ENCODE data around the gene PFDN2. TPM values are rescaled to one million over a fixed set of nuclear protein-coding genes. Genes with fewer than 3 reads are reported as not detected.

The PFDN2 gene
- total RNA-seq, 5 donors from 2014 or later (not counting 1 experiment from before 2014, with no cell fraction given) = 32.4 to 48.3 (median 42.1) TPM

GRCh38 chr1:161094481-161094880 is 23.4 kb downstream of the PFDN2 start:
- Histone ChIP-seq H3K4me1 (ENCODE audit: control insufficient read depth in 1 of 2, extremely low read depth in 1 of 2, insufficient read depth in 2 of 2, low read length in 2 of 2) (peaks cover 8 to 26% of the 10 kb centered on the region in 2 experiments), H3K27me3 (replicated peaks in 1 of 2; ENCODE audit: control insufficient read depth in 2 of 2, extremely low read depth in 1 of 2, insufficient read depth in 2 of 2, low read length in 1 of 2) (no peaks in the 10 kb centered on the region), H3K4me3 (ENCODE audit: control insufficient read depth in 1 of 2, extremely low read depth in 1 of 2, low read length in 1 of 2) (no peak overlapping the region), H3K27ac (ENCODE audit: low read length) (no peak overlapping the region), H3K36me3 (ENCODE audit: control insufficient read depth in 2 of 2, extremely low read depth in 1 of 2, insufficient read depth in 1 of 2, low read length in 1 of 2) (peaks cover 0 to 3% of the 10 kb centered on the region in 2 donors), H3K9me3 (no peaks in the 10 kb centered on the region)
- ChIA-PET POLR2A (no interaction called here), CTCF (interaction anchor here in 1 of 2 donors (0.6 kb wide), 1 partner anchor 53 kb away, joined by 3 read pairs; no protein-coding TSS in a partner anchor)
- Mint-ChIP-seq H3K4me3 (no peak overlapping the region), H3K27me3 (peaks cover 0 to 3% of the 10 kb centered on the region in 2 donors), H3K36me3 (no peaks in the 10 kb centered on the region), H3K4me1 (peaks cover 31 to 42% (median 38%) of the 10 kb centered on the region in 3 donors), H3K27ac (peak overlapping the region in 1 of 2 donors; percentile 68), H3K9me3 (no peaks in the 10 kb centered on the region)
- DNase-seq = no peak
- no peak for ATAC-seq (replicated peaks in 1 of 4)
- WGBS (ENCODE audit: insufficient coverage) = 92% methylated on average over 2 of the region's 14 CpGs

GRCh38 chr1:161092621-161093028 is 25.2 kb downstream of the PFDN2 start:
- Histone ChIP-seq H3K27me3 (replicated peaks in 1 of 2; ENCODE audit: control insufficient read depth in 2 of 2, extremely low read depth in 1 of 2, insufficient read depth in 2 of 2, low read length in 1 of 2) (no peaks in the 10 kb centered on the region), H3K4me3 (ENCODE audit: control insufficient read depth in 1 of 2, extremely low read depth in 1 of 2, low read length in 1 of 2) (no peak overlapping the region), H3K9me3 (no peaks in the 10 kb centered on the region), H3K4me1 (ENCODE audit: control insufficient read depth in 1 of 2, extremely low read depth in 1 of 2, insufficient read depth in 2 of 2, low read length in 2 of 2) (peaks cover 6 to 13% of the 10 kb centered on the region in 2 experiments), H3K36me3 (ENCODE audit: control insufficient read depth in 2 of 2, extremely low read depth in 1 of 2, insufficient read depth in 1 of 2, low read length in 1 of 2) (no peaks in the 10 kb centered on the region), H3K27ac (ENCODE audit: low read length) (no peak overlapping the region)
- 32% methylated on average over 3 of the region's 3 CpGs for WGBS (ENCODE audit: insufficient coverage)
- DNase-seq (no peak), ATAC-seq (replicated peaks in 1 of 4) (peak in 3 of 4 experiments; percentile 48 to 67 (median 61))
- Mint-ChIP-seq H3K27me3 (peaks cover 0 to 2% of the 10 kb centered on the region in 2 donors), H3K27ac (no peak overlapping the region), H3K9me3 (no peaks in the 10 kb centered on the region), H3K4me1 (peaks cover 16 to 30% (median 27%) of the 10 kb centered on the region in 3 donors), H3K4me3 (no peak overlapping the region), H3K36me3 (no peaks in the 10 kb centered on the region)
- ChIA-PET POLR2A (no interaction called here), CTCF (interaction anchor here in 1 of 2 donors (1.0 kb wide), 1 partner anchor 16 kb away, joined by 3 read pairs; no protein-coding TSS in a partner anchor)

- H3K4me3 Mint-ChIP-seq = no peak overlapping the region
- Histone ChIP-seq H3K9me3 (no peaks in the 10 kb centered on the region), H3K36me3 (ENCODE audit: control insufficient read depth in 2 of 2, extremely low read depth in 1 of 2, insufficient read depth in 1 of 2, low read length in 1 of 2) (no peaks in the 10 kb centered on the region), H3K4me1 (ENCODE audit: control insufficient read depth in 1 of 2, extremely low read depth in 1 of 2, insufficient read depth in 2 of 2, low read length in 2 of 2) (peaks cover 6 to 7% of the 10 kb centered on the region in 2 experiments), H3K27me3 (replicated peaks in 1 of 2; ENCODE audit: control insufficient read depth in 2 of 2, extremely low read depth in 1 of 2, insufficient read depth in 2 of 2, low read length in 1 of 2) (no peaks in the 10 kb centered on the region), H3K27ac (ENCODE audit: low read length) (no peak overlapping the region), H3K4me3 (ENCODE audit: control insufficient read depth in 1 of 2, extremely low read depth in 1 of 2, low read length in 1 of 2) (no peak overlapping the region)
- CTCF ChIA-PET = interaction anchor here in 1 of 2 donors (1.0 kb wide), 1 partner anchor 17 kb away, joined by 3 read pairs; no protein-coding TSS in a partner anchor
- POLR2A ChIA-PET = no interaction called here
- no peaks in the 10 kb centered on the region for H3K36me3 Mint-ChIP-seq
- ATAC-seq (replicated peaks in 1 of 4) (no peak), DNase-seq (no peak)
- WGBS (ENCODE audit: insufficient coverage) = 82% methylated on average over 1 of the region's 7 CpGs
- H3K4me1 Mint-ChIP-seq = peaks cover 10 to 23% (median 22%) of the 10 kb centered on the region in 3 donors
- no peaks in the 10 kb centered on the region for H3K9me3 Mint-ChIP-seq
- no peak overlapping the region for H3K27ac Mint-ChIP-seq
- H3K27me3 Mint-ChIP-seq = no peaks in the 10 kb centered on the region
Measured at GRCh38 chr1:161091796-161092507, 25.9 kb downstream of the PFDN2 start.

- Mint-ChIP-seq H3K27ac (no peak overlapping the region), H3K4me1 (peaks cover 8 to 22% (median 18%) of the 10 kb centered on the region in 3 donors), H3K27me3 (no peaks in the 10 kb centered on the region), H3K36me3 (no peaks in the 10 kb centered on the region), H3K9me3 (no peaks in the 10 kb centered on the region), H3K4me3 (no peak overlapping the region)
- Histone ChIP-seq H3K27ac (ENCODE audit: low read length) (no peak overlapping the region), H3K4me3 (ENCODE audit: control insufficient read depth in 1 of 2, extremely low read depth in 1 of 2, low read length in 1 of 2) (no peak overlapping the region), H3K4me1 (ENCODE audit: control insufficient read depth in 1 of 2, extremely low read depth in 1 of 2, insufficient read depth in 2 of 2, low read length in 2 of 2) (peaks cover 6% of the 10 kb centered on the region in 2 experiments), H3K9me3 (no peaks in the 10 kb centered on the region), H3K27me3 (replicated peaks in 1 of 2; ENCODE audit: control insufficient read depth in 2 of 2, extremely low read depth in 1 of 2, insufficient read depth in 2 of 2, low read length in 1 of 2) (no peaks in the 10 kb centered on the region), H3K36me3 (ENCODE audit: control insufficient read depth in 2 of 2, extremely low read depth in 1 of 2, insufficient read depth in 1 of 2, low read length in 1 of 2) (no peaks in the 10 kb centered on the region)
- DNase-seq (no peak), ATAC-seq (replicated peaks in 1 of 4) (no peak)
- WGBS (ENCODE audit: insufficient coverage) = 90% methylated on average over 3 of the region's 5 CpGs
- CTCF ChIA-PET = interaction anchor here in 1 of 2 donors (1.1 kb wide), 1 partner anchor 26 kb away, joined by 3 read pairs; no protein-coding TSS in a partner anchor
- POLR2A ChIA-PET = interaction anchor here in 1 of 2 donors (0.6 kb wide), 1 partner anchor 17 kb away, joined by 4 read pairs; no protein-coding TSS in a partner anchor
Measured at GRCh38 chr1:161091093-161091492, 26.7 kb downstream of the PFDN2 start.

GRCh38 chr1:161090617-161091016 is 27.2 kb downstream of the PFDN2 start:
- ATAC-seq (replicated peaks in 1 of 4) (peak in 2 of 4 experiments; percentile 23 to 73), DNase-seq (peak in 1 of 35 experiments; percentile 28)
- 100% methylated on average over 1 of the region's 3 CpGs for WGBS (ENCODE audit: insufficient coverage)
- Histone ChIP-seq H3K4me1 (ENCODE audit: control insufficient read depth in 1 of 2, extremely low read depth in 1 of 2, insufficient read depth in 2 of 2, low read length in 2 of 2) (peaks cover 6% of the 10 kb centered on the region in 2 experiments), H3K4me3 (ENCODE audit: control insufficient read depth in 1 of 2, extremely low read depth in 1 of 2, low read length in 1 of 2) (no peak overlapping the region), H3K9me3 (no peaks in the 10 kb centered on the region), H3K36me3 (ENCODE audit: control insufficient read depth in 2 of 2, extremely low read depth in 1 of 2, insufficient read depth in 1 of 2, low read length in 1 of 2) (no peaks in the 10 kb centered on the region), H3K27ac (ENCODE audit: low read length) (no peak overlapping the region), H3K27me3 (replicated peaks in 1 of 2; ENCODE audit: control insufficient read depth in 2 of 2, extremely low read depth in 1 of 2, insufficient read depth in 2 of 2, low read length in 1 of 2) (no peaks in the 10 kb centered on the region)
- H3K27ac Mint-ChIP-seq = no peak overlapping the region
- H3K27me3 Mint-ChIP-seq = no peaks in the 10 kb centered on the region
- H3K4me1 Mint-ChIP-seq = peaks cover 8 to 22% (median 18%) of the 10 kb centered on the region in 3 donors
- H3K4me3 Mint-ChIP-seq = no peak overlapping the region
- POLR2A ChIA-PET = interaction anchor here in 1 of 2 donors (0.6 kb wide), 1 partner anchor 18 kb away, joined by 4 read pairs; no protein-coding TSS in a partner anchor
- H3K36me3 Mint-ChIP-seq = no peaks in the 10 kb centered on the region
- H3K9me3 Mint-ChIP-seq = no peaks in the 10 kb centered on the region
- CTCF ChIA-PET = interaction anchor here in 1 of 2 donors (1.1 kb wide), 1 partner anchor 25 kb away, joined by 3 read pairs; no protein-coding TSS in a partner anchor

- H3K27ac Mint-ChIP-seq = no peak overlapping the region
- no peak overlapping the region for H3K4me3 Mint-ChIP-seq
- H3K4me1 Mint-ChIP-seq = peaks cover 8 to 22% (median 18%) of the 10 kb centered on the region in 3 donors
- peaks cover 0 to 4% of the 10 kb centered on the region in 2 experiments for H3K27me3 ChIP-seq (replicated peaks in 1 of 2; ENCODE audit: control insufficient read depth in 2 of 2, extremely low read depth in 1 of 2, insufficient read depth in 2 of 2, low read length in 1 of 2)
- H3K27ac ChIP-seq (ENCODE audit: low read length) = no peak overlapping the region
- H3K9me3 Mint-ChIP-seq = no peaks in the 10 kb centered on the region
- 100% methylated on average over 2 of the region's 5 CpGs for WGBS (ENCODE audit: insufficient coverage)
- H3K27me3 Mint-ChIP-seq = no peaks in the 10 kb centered on the region
- H3K36me3 Mint-ChIP-seq = no peaks in the 10 kb centered on the region
- H3K4me3 ChIP-seq (ENCODE audit: control insufficient read depth in 1 of 2, extremely low read depth in 1 of 2, low read length in 1 of 2) = no peak overlapping the region
- ChIA-PET POLR2A (no interaction called here), CTCF (no interaction called here)
- ATAC-seq (replicated peaks in 1 of 4) (no peak), DNase-seq (no peak)
- H3K9me3 ChIP-seq = no peaks in the 10 kb centered on the region
- peaks cover 6% of the 10 kb centered on the region in 2 experiments for H3K4me1 ChIP-seq (ENCODE audit: control insufficient read depth in 1 of 2, extremely low read depth in 1 of 2, insufficient read depth in 2 of 2, low read length in 2 of 2)
- no peaks in the 10 kb centered on the region for H3K36me3 ChIP-seq (ENCODE audit: control insufficient read depth in 2 of 2, extremely low read depth in 1 of 2, insufficient read depth in 1 of 2, low read length in 1 of 2)
Measured at GRCh38 chr1:161089938-161090337, 27.9 kb downstream of the PFDN2 start.

Data from T-cell (primary cell).